OCI-LY1 (cell line): ENCODE measurements around the gene AKAP13.

ENCODE experiments used
- CTCF ChIP-seq: fragments of 200-600 bp; sonication (generic), shearing (Covaris generic); IDR thresholded peaks from 2 replicates; pipeline ENCODE4 v1.5.1; 2017; ENCODE audit warnings: mild to moderate bottlenecking, antibody characterized with exemption, low read length, moderate library complexity, mixed read lengths
- EZH2 ChIP-seq: fragments of 200-600 bp; sonication (generic), shearing (Covaris generic); IDR thresholded peaks from 2 replicates; pipeline ENCODE4 v1.8.0; 2017; ENCODE audit warnings: borderline replicate concordance, mixed run types, mild to moderate bottlenecking, antibody characterized with exemption, low read length, moderate library complexity, mixed read lengths

DNA sequence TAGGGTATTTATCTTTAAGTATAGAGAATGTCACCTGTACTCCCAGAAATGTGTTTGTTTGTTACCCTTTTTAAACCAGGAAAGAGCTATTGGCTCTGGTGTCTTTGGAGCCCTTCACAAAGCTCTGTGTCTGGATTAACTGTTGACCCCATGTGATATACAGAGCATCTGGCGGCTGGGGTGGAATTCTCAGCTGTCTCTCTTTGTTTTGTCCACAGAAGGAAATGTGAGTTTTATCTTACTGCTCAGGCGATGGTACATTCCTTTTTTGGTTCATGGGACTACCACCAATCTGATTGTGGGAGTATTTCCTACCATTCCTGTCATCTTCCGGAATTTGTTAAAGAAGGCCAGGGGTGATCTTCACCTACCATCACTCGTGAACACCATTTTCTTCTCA is 120.3 kb downstream of the AKAP13 start:
- TF ChIP-seq CTCF (no peak), EZH2 (no peak)
